Fibroblast of lung (primary cell): ENCODE data around the gene HNF1B. TPM values are rescaled to one million over a fixed set of nuclear protein-coding genes. Genes with fewer than 3 reads are reported as not detected.

Experiments
- DNase-seq, 2 donors: peaks; one replicate each; pipeline versions ENCODE4 v3.0.0 to v3.0.0-alpha.2; 2010; ENCODE audit warnings: low read depth in 2 of 2
- H2AFZ ChIP-seq: 2 replicates; pipeline ENCODE4 v1.5.1; 2012; ENCODE audit warnings: low read length, control low read depth, inconsistent platforms
- H3K27ac ChIP-seq: 2 replicates; pipeline ENCODE4 v1.5.1; 2011; ENCODE audit warnings: low read length, control low read depth; ENCODE audit not compliant: insufficient read depth
- H3K27me3 ChIP-seq: 2 replicates; pipeline ENCODE4 v1.5.1; 2011; ENCODE audit warnings: mild to moderate bottlenecking, low read length; ENCODE audit not compliant: control insufficient read depth, insufficient read depth
- H3K36me3 ChIP-seq: 2 replicates; pipeline ENCODE4 v1.5.1; 2011; ENCODE audit warnings: low read length; ENCODE audit not compliant: control insufficient read depth, insufficient read depth
- H3K4me1 ChIP-seq: 2 replicates; pipeline ENCODE4 v1.5.1; 2011; ENCODE audit warnings: low read length; ENCODE audit not compliant: control insufficient read depth, insufficient read depth; ENCODE audit errors: extremely low read depth
- H3K4me2 ChIP-seq: 2 replicates; pipeline ENCODE4 v1.5.1; 2011; ENCODE audit warnings: low read length, control low read depth; ENCODE audit not compliant: insufficient read depth; ENCODE audit errors: extremely low read depth
- H3K4me3 ChIP-seq, 4 experiments: fragments of 200-600 bp in 1 of 4; sonication (generic) in 1 of 4; replicated peaks in 1 of 4; 2 replicates each; pipeline ENCODE4 v1.5.1; 2011 to 2016; ENCODE audit warnings: low read length in 4 of 4, low read depth in 3 of 4, mild to moderate bottlenecking in 3 of 4, control low read depth in 2 of 4, inconsistent platforms in 1 of 4, mixed read lengths in 1 of 4; ENCODE audit not compliant: insufficient read depth in 1 of 4; ENCODE audit errors: control extremely low read depth in 1 of 4
- H3K79me2 ChIP-seq: 2 replicates; pipeline ENCODE4 v1.5.1; 2012; ENCODE audit warnings: mild to moderate bottlenecking, low read length, inconsistent platforms; ENCODE audit not compliant: control insufficient read depth, insufficient read depth
- H3K9ac ChIP-seq: 2 replicates; pipeline ENCODE4 v1.5.1; 2011; ENCODE audit warnings: mild to moderate bottlenecking, low read length, control low read depth; ENCODE audit not compliant: insufficient read depth
- H3K9me3 ChIP-seq: 2 replicates; pipeline ENCODE4 v1.5.1; 2012; ENCODE audit warnings: low read depth, low read length; ENCODE audit not compliant: control insufficient read depth, insufficient read depth
- H4K20me1 ChIP-seq: 2 replicates; pipeline ENCODE4 v1.5.1; 2011; ENCODE audit warnings: low read length; ENCODE audit not compliant: control insufficient read depth, insufficient read depth; ENCODE audit errors: extremely low read depth
- CTCF ChIP-seq, 2 donors: IDR thresholded peaks in 1 of 2; conservative IDR thresholded peaks in 1 of 2; 1 replicate in 1 of 2; 2 replicates in 1 of 2; pipeline ENCODE4 v1.5.1; 2011 to 2012; ENCODE audit warnings: low read length in 2 of 2, control low read depth in 1 of 2, inconsistent platforms in 1 of 2, low read depth in 1 of 2, mild to moderate bottlenecking in 1 of 2
- EZH2 ChIP-seq: IDR thresholded peaks from 2 replicates; pipeline ENCODE4 v1.5.1; 2012; ENCODE audit warnings: low read length, control low read depth, mild to moderate bottlenecking; ENCODE audit errors: missing control alignments
- polyA plus RNA-seq, 2 donors: library from polyadenylated mRNA; depleted of rRNA in 1 of 2; stranded (reverse) in 1 of 2; unstranded in 1 of 2; fragments of >200 nt; gene quantifications; 2 replicates each; pipeline ENCODE4 v1.2.1, GENCODE V29; 2011 to 2012; ENCODE audit warnings: missing spikeins in 1 of 2
- total RNA-seq: library from RNA; depleted of rRNA; stranded (reverse); fragments of >200 nt; gene quantifications from 2 replicates; pipeline ENCODE4 v1.2.1, GENCODE V29; 2014

Gene HNF1B
- total and polyA plus RNA-seq, 2 donors (not counting 1 experiment from before 2014, with no cell fraction given), result not detected

GRCh38 chr17:37737081-37737480 lies 7.8 kb downstream of the HNF1B start:
- Histone ChIP-seq H4K20me1 (peaks cover 2% of the 10 kb centered on the region), H3K9me3 (no peaks in the 10 kb centered on the region), H3K79me2 (no peaks in the 10 kb centered on the region), H3K4me3 (no peak overlapping the region), H3K27me3 (peaks cover 43% of the 10 kb centered on the region), H2AFZ (no peak overlapping the region), H3K4me1 (no peaks in the 10 kb centered on the region), H3K27ac (no peak overlapping the region), H3K4me2 (no peak overlapping the region), H3K9ac (no peak overlapping the region), H3K36me3 (no peaks in the 10 kb centered on the region)
- TF ChIP-seq EZH2 (no peak), CTCF (conservative IDR thresholded peaks at IDR 0.05 in 1 of 2, IDR thresholded peaks at IDR 0.05 in 1 of 2; ENCODE audit: low read depth in 1 of 2, low read length in 2 of 2) (peak in 1 of 2 donors; percentile 22)
- DNase-seq, result peak in 1 of 2 donors; percentile 17

DNA sequence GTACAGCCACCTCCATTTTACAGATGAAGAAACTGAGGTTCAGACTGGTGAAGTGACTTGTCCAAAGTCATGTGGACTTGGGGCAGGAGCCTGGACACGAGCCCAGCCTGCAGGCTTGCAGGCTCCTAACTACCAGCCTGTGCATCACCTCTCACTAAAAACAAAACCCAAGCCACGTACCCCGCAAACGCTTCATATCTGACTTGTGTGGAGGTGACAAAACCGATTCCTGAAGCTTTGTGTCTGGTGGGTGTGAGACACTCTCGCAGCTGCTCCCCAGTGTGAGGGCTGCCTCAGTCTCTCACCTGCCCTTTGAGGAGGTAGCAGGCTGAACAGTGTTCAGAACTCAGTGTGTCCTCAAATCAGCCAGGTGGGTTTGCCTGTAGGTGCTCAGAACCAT lies 8.4 kb downstream of the HNF1B start:
- Histone ChIP-seq H3K27ac (no peak overlapping the region), H3K27me3 (peaks cover 36% of the 10 kb centered on the region), H3K9me3 (no peaks in the 10 kb centered on the region), H3K36me3 (no peaks in the 10 kb centered on the region), H4K20me1 (no peaks in the 10 kb centered on the region), H3K79me2 (no peaks in the 10 kb centered on the region), H2AFZ (no peak overlapping the region), H3K4me2 (no peak overlapping the region), H3K9ac (no peak overlapping the region), H3K4me3 (no peak overlapping the region), H3K4me1 (no peaks in the 10 kb centered on the region)
- no peak for TF ChIP-seq CTCF (conservative IDR thresholded peaks at IDR 0.05 in 1 of 2, IDR thresholded peaks at IDR 0.05 in 1 of 2; ENCODE audit: low read depth in 1 of 2, low read length in 2 of 2)
- TF ChIP-seq EZH2, result no peak
- no peak for DNase-seq

- Histone ChIP-seq H3K27ac (no peak overlapping the region), H3K4me3 (no peak overlapping the region), H3K9me3 (no peaks in the 10 kb centered on the region), H2AFZ (no peak overlapping the region), H3K79me2 (no peaks in the 10 kb centered on the region), H3K9ac (no peak overlapping the region), H4K20me1 (no peaks in the 10 kb centered on the region), H3K27me3 (peaks cover 35% of the 10 kb centered on the region), H3K4me1 (no peaks in the 10 kb centered on the region), H3K36me3 (no peaks in the 10 kb centered on the region), H3K4me2 (no peak overlapping the region)
- DNase-seq, result no peak
- TF ChIP-seq EZH2 (no peak), CTCF (conservative IDR thresholded peaks at IDR 0.05 in 1 of 2, IDR thresholded peaks at IDR 0.05 in 1 of 2; ENCODE audit: low read depth in 1 of 2, low read length in 2 of 2) (no peak)
Observed at GRCh38 chr17:37735165-37735564, 9.7 kb downstream of the HNF1B start.
